Measurements from ENCODE around the gene ABTB2. TPM values are rescaled to one million over a fixed set of nuclear protein-coding genes. Genes with fewer than 3 reads are reported as not detected.

Gene ABTB2
- total RNA-seq, 1 experiment from 2014 or later: 46.3 TPM

DNA sequence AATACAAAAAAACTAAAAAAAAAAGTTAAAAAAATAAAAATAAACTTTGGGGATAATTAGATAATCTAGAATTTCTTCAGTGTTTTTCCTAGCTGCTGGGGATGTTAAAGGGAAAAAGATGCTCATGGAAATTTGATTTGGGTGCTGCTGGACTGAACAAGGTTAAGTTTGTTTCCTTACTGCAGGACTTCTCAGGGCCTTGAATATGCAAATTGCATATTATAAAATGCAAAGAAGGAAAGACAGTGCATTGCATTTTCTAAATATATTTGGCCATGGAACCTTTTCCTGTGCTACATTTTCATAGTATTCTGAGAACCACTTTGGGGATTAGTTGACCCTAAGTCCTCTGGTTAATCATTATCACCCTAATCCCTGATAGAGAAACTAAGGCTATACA, 79.6 kb downstream of the ABTB2 start:
- DNase-seq (ENCODE audit: low spot score): no peak
- TF ChIP-seq, protein P1, sequence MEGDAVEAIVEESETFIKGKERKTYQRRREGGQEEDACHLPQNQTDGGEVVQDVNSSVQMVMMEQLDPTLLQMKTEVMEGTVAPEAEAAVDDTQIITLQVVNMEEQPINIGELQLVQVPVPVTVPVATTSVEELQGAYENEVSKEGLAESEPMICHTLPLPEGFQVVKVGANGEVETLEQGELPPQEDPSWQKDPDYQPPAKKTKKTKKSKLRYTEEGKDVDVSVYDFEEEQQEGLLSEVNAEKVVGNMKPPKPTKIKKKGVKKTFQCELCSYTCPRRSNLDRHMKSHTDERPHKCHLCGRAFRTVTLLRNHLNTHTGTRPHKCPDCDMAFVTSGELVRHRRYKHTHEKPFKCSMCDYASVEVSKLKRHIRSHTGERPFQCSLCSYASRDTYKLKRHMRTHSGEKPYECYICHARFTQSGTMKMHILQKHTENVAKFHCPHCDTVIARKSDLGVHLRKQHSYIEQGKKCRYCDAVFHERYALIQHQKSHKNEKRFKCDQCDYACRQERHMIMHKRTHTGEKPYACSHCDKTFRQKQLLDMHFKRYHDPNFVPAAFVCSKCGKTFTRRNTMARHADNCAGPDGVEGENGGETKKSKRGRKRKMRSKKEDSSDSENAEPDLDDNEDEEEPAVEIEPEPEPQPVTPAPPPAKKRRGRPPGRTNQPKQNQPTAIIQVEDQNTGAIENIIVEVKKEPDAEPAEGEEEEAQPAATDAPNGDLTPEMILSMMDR (conservative IDR thresholded peaks at IDR 0.05; ENCODE audit: low read depth, low read length): no peak
- no peak for TF ChIP-seq EZH2 (IDR thresholded peaks at IDR 0.05; ENCODE audit: borderline replicate concordance, low read depth, low read length, poor library complexity, severe bottlenecking)
- no TSS peak for BruUV-seq (replicated peaks)
- Histone ChIP-seq H3K36me3 (ENCODE audit: insufficient read depth, low read length, poor library complexity, severe bottlenecking) (no peaks in the 10 kb centered on the region), H3K4me1 (ENCODE audit: insufficient read depth, low read length, poor library complexity, severe bottlenecking) (peaks cover 14% of the 10 kb centered on the region), H3K27me3 (replicated peaks; ENCODE audit: insufficient read depth, low read depth, low read length, poor library complexity) (no peaks in the 10 kb centered on the region), H3K4me3 (ENCODE audit: low read depth, low read length, poor library complexity, severe bottlenecking) (no peak overlapping the region), H3K9me3 (ENCODE audit: low read depth, low read length, poor library complexity, severe bottlenecking) (no peaks in the 10 kb centered on the region), H3K27ac (ENCODE audit: low read depth, low read length, poor library complexity, severe bottlenecking) (no peak overlapping the region)
- ChIA-PET POLR2A (ENCODE audit: low non-redundant PET) (interaction anchor here (0.7 kb wide), 1 partner anchor 359 kb away, joined by 3 read pairs; no protein-coding TSS in a partner anchor), CTCF (no interaction called here)
- intact Hi-C loops (cut with micrococcal nuclease; ENCODE audit: unreplicated experiment): no loop called here

DNA sequence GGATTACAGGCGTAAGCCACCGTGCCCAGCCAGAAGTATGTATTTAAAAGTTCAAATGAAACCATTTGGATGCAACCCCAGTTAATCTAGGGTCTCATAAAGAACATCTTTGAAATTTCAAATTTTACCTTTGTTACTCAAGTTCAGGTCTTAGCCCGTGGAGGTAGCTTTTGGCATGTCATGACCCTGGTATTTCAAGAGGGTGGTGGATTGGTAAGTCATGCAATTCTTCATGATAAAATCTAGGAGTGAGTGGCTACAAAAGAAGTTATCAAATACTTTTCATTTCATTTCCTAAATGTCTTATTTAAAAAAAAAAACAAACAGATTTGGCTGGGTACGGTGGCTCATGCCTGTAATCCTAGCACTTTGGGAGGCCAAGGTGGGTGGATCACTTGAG, 80.6 kb downstream of the ABTB2 start:
- TF ChIP-seq, protein P1 (conservative IDR thresholded peaks at IDR 0.05; ENCODE audit: low read depth, low read length): no peak
- no peak for TF ChIP-seq EZH2 (IDR thresholded peaks at IDR 0.05; ENCODE audit: borderline replicate concordance, low read depth, low read length, poor library complexity, severe bottlenecking)
- Histone ChIP-seq H3K9me3 (ENCODE audit: low read depth, low read length, poor library complexity, severe bottlenecking) (no peaks in the 10 kb centered on the region), H3K4me1 (ENCODE audit: insufficient read depth, low read length, poor library complexity, severe bottlenecking) (peaks cover 14% of the 10 kb centered on the region), H3K27me3 (replicated peaks; ENCODE audit: insufficient read depth, low read depth, low read length, poor library complexity) (no peaks in the 10 kb centered on the region), H3K4me3 (ENCODE audit: low read depth, low read length, poor library complexity, severe bottlenecking) (no peak overlapping the region), H3K36me3 (ENCODE audit: insufficient read depth, low read length, poor library complexity, severe bottlenecking) (no peaks in the 10 kb centered on the region), H3K27ac (ENCODE audit: low read depth, low read length, poor library complexity, severe bottlenecking) (no peak overlapping the region)
- DNase-seq (ENCODE audit: low spot score): no peak
- CTCF ChIA-PET: interaction anchor here (0.6 kb wide), 1 partner anchor 1118 kb away, joined by 5 read pairs; no protein-coding TSS in a partner anchor
- intact Hi-C loops (cut with micrococcal nuclease; ENCODE audit: unreplicated experiment): no loop called here
- BruUV-seq (replicated peaks): no TSS peak
- POLR2A ChIA-PET (ENCODE audit: low non-redundant PET): no interaction called here

DNA sequence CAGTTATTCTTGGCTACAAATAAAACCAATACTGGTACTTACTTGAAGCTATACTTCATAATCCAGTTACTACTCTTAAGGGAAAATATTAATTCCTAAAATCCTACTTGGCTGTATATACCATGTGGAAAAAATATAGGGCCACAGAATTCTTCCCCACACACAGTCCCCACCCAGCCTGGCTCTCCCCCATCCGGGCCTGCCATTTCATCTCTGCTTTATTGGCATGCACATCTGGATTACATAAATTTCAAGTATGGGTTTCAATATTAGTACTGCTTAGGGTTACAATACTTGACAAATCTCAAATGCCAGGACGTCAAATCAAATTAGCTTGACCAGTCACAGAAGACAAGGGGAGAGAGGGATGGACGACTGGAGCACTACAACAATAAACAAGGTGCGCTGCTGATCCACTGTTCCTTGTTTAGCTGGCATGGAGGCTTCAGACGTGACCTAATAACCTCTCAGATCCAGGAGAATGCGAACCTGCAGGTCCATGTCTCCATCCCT, 81.4 kb downstream of the ABTB2 start:
- CTCF ChIA-PET: no interaction called here
- DNase-seq (ENCODE audit: low spot score): no peak
- Histone ChIP-seq H3K9me3 (ENCODE audit: low read depth, low read length, poor library complexity, severe bottlenecking) (no peaks in the 10 kb centered on the region), H3K4me3 (ENCODE audit: low read depth, low read length, poor library complexity, severe bottlenecking) (no peak overlapping the region), H3K27me3 (replicated peaks; ENCODE audit: insufficient read depth, low read depth, low read length, poor library complexity) (no peaks in the 10 kb centered on the region), H3K36me3 (ENCODE audit: insufficient read depth, low read length, poor library complexity, severe bottlenecking) (no peaks in the 10 kb centered on the region), H3K27ac (ENCODE audit: low read depth, low read length, poor library complexity, severe bottlenecking) (no peak overlapping the region), H3K4me1 (ENCODE audit: insufficient read depth, low read length, poor library complexity, severe bottlenecking) (peaks cover 14% of the 10 kb centered on the region)
- no TSS peak for BruUV-seq (replicated peaks)
- intact Hi-C loops (cut with micrococcal nuclease; ENCODE audit: unreplicated experiment): no loop called here
- POLR2A ChIA-PET (ENCODE audit: low non-redundant PET): no interaction called here
- TF ChIP-seq EZH2 (IDR thresholded peaks at IDR 0.05; ENCODE audit: borderline replicate concordance, low read depth, low read length, poor library complexity, severe bottlenecking): no peak

DNA sequence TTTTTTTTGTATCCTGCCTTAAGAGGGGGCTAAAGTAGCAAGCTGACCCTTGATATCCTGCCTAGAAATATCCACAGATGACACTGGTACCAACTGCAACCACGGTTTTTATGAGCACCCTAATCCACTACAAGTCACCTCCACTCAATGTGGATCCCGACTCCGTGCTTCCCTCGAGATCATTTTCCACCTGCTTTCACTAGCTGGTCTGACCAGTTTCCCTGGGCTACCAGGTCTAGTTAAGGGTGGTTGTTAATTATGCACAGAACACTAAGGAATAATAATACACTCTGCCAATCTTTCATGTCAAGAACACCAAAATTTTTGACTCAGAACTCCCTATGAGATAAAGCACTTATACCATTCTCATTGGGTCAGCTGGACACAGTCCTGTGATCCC, 82.3 kb downstream of the ABTB2 start:
- no TSS peak for BruUV-seq (replicated peaks)
- no peak for DNase-seq (ENCODE audit: low spot score)
- H3K27me3 ChIP-seq (replicated peaks; ENCODE audit: insufficient read depth, low read depth, low read length, poor library complexity): no peaks in the 10 kb centered on the region
- ChIA-PET CTCF (no interaction called here), POLR2A (ENCODE audit: low non-redundant PET) (no interaction called here)
- TF ChIP-seq, protein P1 (conservative IDR thresholded peaks at IDR 0.05; ENCODE audit: low read depth, low read length): no peak
- TF ChIP-seq EZH2 (IDR thresholded peaks at IDR 0.05; ENCODE audit: borderline replicate concordance, low read depth, low read length, poor library complexity, severe bottlenecking): no peak
- H3K36me3 ChIP-seq (ENCODE audit: insufficient read depth, low read length, poor library complexity, severe bottlenecking): no peaks in the 10 kb centered on the region
- H3K9me3 ChIP-seq (ENCODE audit: low read depth, low read length, poor library complexity, severe bottlenecking): no peaks in the 10 kb centered on the region
- H3K4me1 ChIP-seq (ENCODE audit: insufficient read depth, low read length, poor library complexity, severe bottlenecking): peaks cover 14% of the 10 kb centered on the region
- no peak overlapping the region for H3K4me3 ChIP-seq (ENCODE audit: low read depth, low read length, poor library complexity, severe bottlenecking)
- no peak overlapping the region for H3K27ac ChIP-seq (ENCODE audit: low read depth, low read length, poor library complexity, severe bottlenecking)
- intact Hi-C loops (cut with micrococcal nuclease; ENCODE audit: unreplicated experiment): no loop called here

Data from A673 (cell line).